Fibroblast of lung (primary cell): ENCODE data around the gene ASCL2. TPM values are rescaled to one million over a fixed set of nuclear protein-coding genes. Genes with fewer than 3 reads are reported as not detected.

Experiments used
- DNase-seq, 2 donors: peaks; one replicate each; pipeline versions ENCODE4 v3.0.0 to v3.0.0-alpha.2; 2010; ENCODE audit warnings: low read depth in 2 of 2
- H2AFZ ChIP-seq: 2 replicates; pipeline ENCODE4 v1.5.1; 2012; ENCODE audit warnings: low read length, control low read depth, inconsistent platforms
- H3K27ac ChIP-seq: 2 replicates; pipeline ENCODE4 v1.5.1; 2011; ENCODE audit warnings: low read length, control low read depth; ENCODE audit not compliant: insufficient read depth
- H3K27me3 ChIP-seq: 2 replicates; pipeline ENCODE4 v1.5.1; 2011; ENCODE audit warnings: mild to moderate bottlenecking, low read length; ENCODE audit not compliant: control insufficient read depth, insufficient read depth
- H3K36me3 ChIP-seq: 2 replicates; pipeline ENCODE4 v1.5.1; 2011; ENCODE audit warnings: low read length; ENCODE audit not compliant: control insufficient read depth, insufficient read depth
- H3K4me1 ChIP-seq: 2 replicates; pipeline ENCODE4 v1.5.1; 2011; ENCODE audit warnings: low read length; ENCODE audit not compliant: control insufficient read depth, insufficient read depth; ENCODE audit errors: extremely low read depth
- H3K4me2 ChIP-seq: 2 replicates; pipeline ENCODE4 v1.5.1; 2011; ENCODE audit warnings: low read length, control low read depth; ENCODE audit not compliant: insufficient read depth; ENCODE audit errors: extremely low read depth
- H3K4me3 ChIP-seq, 4 experiments: fragments of 200-600 bp in 1 of 4; sonication (generic) in 1 of 4; replicated peaks in 1 of 4; 2 replicates each; pipeline ENCODE4 v1.5.1; 2011 to 2016; ENCODE audit warnings: low read length in 4 of 4, low read depth in 3 of 4, mild to moderate bottlenecking in 3 of 4, control low read depth in 2 of 4, inconsistent platforms in 1 of 4, mixed read lengths in 1 of 4; ENCODE audit not compliant: insufficient read depth in 1 of 4; ENCODE audit errors: control extremely low read depth in 1 of 4
- H3K79me2 ChIP-seq: 2 replicates; pipeline ENCODE4 v1.5.1; 2012; ENCODE audit warnings: mild to moderate bottlenecking, low read length, inconsistent platforms; ENCODE audit not compliant: control insufficient read depth, insufficient read depth
- H3K9ac ChIP-seq: 2 replicates; pipeline ENCODE4 v1.5.1; 2011; ENCODE audit warnings: mild to moderate bottlenecking, low read length, control low read depth; ENCODE audit not compliant: insufficient read depth
- H3K9me3 ChIP-seq: 2 replicates; pipeline ENCODE4 v1.5.1; 2012; ENCODE audit warnings: low read depth, low read length; ENCODE audit not compliant: control insufficient read depth, insufficient read depth
- H4K20me1 ChIP-seq: 2 replicates; pipeline ENCODE4 v1.5.1; 2011; ENCODE audit warnings: low read length; ENCODE audit not compliant: control insufficient read depth, insufficient read depth; ENCODE audit errors: extremely low read depth
- CTCF ChIP-seq, 2 donors: IDR thresholded peaks in 1 of 2; conservative IDR thresholded peaks in 1 of 2; 1 replicate in 1 of 2; 2 replicates in 1 of 2; pipeline ENCODE4 v1.5.1; 2011 to 2012; ENCODE audit warnings: low read length in 2 of 2, control low read depth in 1 of 2, inconsistent platforms in 1 of 2, low read depth in 1 of 2, mild to moderate bottlenecking in 1 of 2
- EZH2 ChIP-seq: IDR thresholded peaks from 2 replicates; pipeline ENCODE4 v1.5.1; 2012; ENCODE audit warnings: low read length, control low read depth, mild to moderate bottlenecking; ENCODE audit errors: missing control alignments
- polyA plus RNA-seq, 2 donors: library from polyadenylated mRNA; depleted of rRNA in 1 of 2; stranded (reverse) in 1 of 2; unstranded in 1 of 2; fragments of >200 nt; gene quantifications; 2 replicates each; pipeline ENCODE4 v1.2.1, GENCODE V29; 2011 to 2012; ENCODE audit warnings: missing spikeins in 1 of 2
- total RNA-seq: library from RNA; depleted of rRNA; stranded (reverse); fragments of >200 nt; gene quantifications from 2 replicates; pipeline ENCODE4 v1.2.1, GENCODE V29; 2014

The ASCL2 gene
- total and polyA plus RNA-seq, 2 donors (not counting 1 experiment from before 2014, with no cell fraction given) = not detected

- Histone ChIP-seq H3K27me3 (peaks cover 8% of the 10 kb centered on the region), H3K4me3 (no peak overlapping the region), H3K9ac (no peak overlapping the region), H4K20me1 (no peaks in the 10 kb centered on the region), H2AFZ (no peak overlapping the region), H3K36me3 (no peaks in the 10 kb centered on the region), H3K79me2 (no peaks in the 10 kb centered on the region), H3K9me3 (no peaks in the 10 kb centered on the region), H3K4me1 (no peaks in the 10 kb centered on the region), H3K27ac (no peak overlapping the region), H3K4me2 (no peak overlapping the region)
- no peak for TF ChIP-seq EZH2
- TF ChIP-seq CTCF (conservative IDR thresholded peaks at IDR 0.05 in 1 of 2, IDR thresholded peaks at IDR 0.05 in 1 of 2; ENCODE audit: low read depth in 1 of 2, low read length in 2 of 2) = no peak
- no peak for DNase-seq
Measured at GRCh38 chr11:2273311-2273710, 2.9 kb upstream of the ASCL2 start.

- no peak overlapping the region for H2AFZ ChIP-seq
- peaks cover 8% of the 10 kb centered on the region for H3K27me3 ChIP-seq
- H3K36me3 ChIP-seq = no peaks in the 10 kb centered on the region
- no peak overlapping the region for H3K9ac ChIP-seq
- H3K79me2 ChIP-seq = no peaks in the 10 kb centered on the region
- no peaks in the 10 kb centered on the region for H4K20me1 ChIP-seq
- no peaks in the 10 kb centered on the region for H3K4me1 ChIP-seq
- DNase-seq = no peak
- H3K9me3 ChIP-seq = no peaks in the 10 kb centered on the region
- H3K27ac ChIP-seq = no peak overlapping the region
- no peak overlapping the region for H3K4me3 ChIP-seq
- no peak for TF ChIP-seq EZH2
- TF ChIP-seq CTCF (conservative IDR thresholded peaks at IDR 0.05 in 1 of 2, IDR thresholded peaks at IDR 0.05 in 1 of 2; ENCODE audit: low read depth in 1 of 2, low read length in 2 of 2) = no peak
- no peak overlapping the region for H3K4me2 ChIP-seq
Measured at GRCh38 chr11:2272946-2273280, 2.5 kb upstream of the ASCL2 start.

- Histone ChIP-seq H3K4me1 (no peaks in the 10 kb centered on the region), H2AFZ (no peak overlapping the region), H3K9ac (no peak overlapping the region), H3K79me2 (no peaks in the 10 kb centered on the region), H3K9me3 (no peaks in the 10 kb centered on the region), H4K20me1 (no peaks in the 10 kb centered on the region), H3K4me3 (no peak overlapping the region), H3K27ac (no peak overlapping the region), H3K36me3 (no peaks in the 10 kb centered on the region), H3K27me3 (peaks cover 8% of the 10 kb centered on the region), H3K4me2 (no peak overlapping the region)
- TF ChIP-seq EZH2 = no peak
- no peak for TF ChIP-seq CTCF (conservative IDR thresholded peaks at IDR 0.05 in 1 of 2, IDR thresholded peaks at IDR 0.05 in 1 of 2; ENCODE audit: low read depth in 1 of 2, low read length in 2 of 2)
- no peak for DNase-seq
Measured at GRCh38 chr11:2272228-2272945, 2.0 kb upstream of the ASCL2 start.
